DMS53 treated with DMSO at 0.1 percent for 48 hours (cell line): ENCODE measurements around the gene EFHC1.

ENCODE experiments used
- DNase-seq: peaks from one replicate; lab custom pipeline; 2025; ENCODE audit not compliant: unreplicated experiment; lab: John Stamatoyannopoulos, UW

The EFHC1 gene

GRCh38 chr6:52537001-52537753 is 117.0 kb downstream of the EFHC1 start:
- no peak for DNase-seq

GRCh38 chr6:52538252-52538900 is 118.2 kb downstream of the EFHC1 start:
- no peak for DNase-seq

GRCh38 chr6:52538901-52539354 is 118.8 kb downstream of the EFHC1 start:
- no peak for DNase-seq

- no peak for DNase-seq
Measured at GRCh38 chr6:52539607-52540006, 119.5 kb downstream of the EFHC1 start.

GRCh38 chr6:52540286-52540902 is 120.3 kb downstream of the EFHC1 start:
- DNase-seq = no peak

GRCh38 chr6:52541135-52541534 is 121.0 kb downstream of the EFHC1 start:
- no peak for DNase-seq

GRCh38 chr6:52543262-52543661 is 123.1 kb downstream of the EFHC1 start:
- no peak for DNase-seq

- DNase-seq = no peak
Measured at GRCh38 chr6:52543729-52544601, 123.8 kb downstream of the EFHC1 start.

GRCh38 chr6:52544602-52545405 is 124.7 kb downstream of the EFHC1 start:
- DNase-seq = peak; percentile 25

- no peak for DNase-seq
Measured at GRCh38 chr6:52545406-52546119, 125.4 kb downstream of the EFHC1 start.

DNA sequence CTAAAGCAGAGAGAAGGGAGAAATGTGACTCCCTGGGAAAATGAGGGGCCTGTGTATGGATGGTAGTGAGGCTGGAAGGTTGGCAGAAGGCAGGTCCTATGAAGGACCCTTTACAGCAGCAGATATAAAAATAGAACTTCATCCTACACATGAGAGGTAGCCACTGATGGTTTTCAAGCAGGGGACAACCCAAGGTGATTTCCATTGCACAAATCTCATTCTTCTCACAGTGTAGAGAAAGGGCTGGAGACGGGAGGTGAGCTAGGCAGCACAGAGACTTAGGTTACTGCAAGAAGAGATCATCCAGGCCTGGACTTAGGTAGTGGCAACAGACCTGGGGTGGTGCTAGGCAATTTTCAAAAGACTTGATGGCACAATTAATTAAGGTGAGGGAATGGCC is 126.0 kb downstream of the EFHC1 start:
- no peak for DNase-seq

DNA sequence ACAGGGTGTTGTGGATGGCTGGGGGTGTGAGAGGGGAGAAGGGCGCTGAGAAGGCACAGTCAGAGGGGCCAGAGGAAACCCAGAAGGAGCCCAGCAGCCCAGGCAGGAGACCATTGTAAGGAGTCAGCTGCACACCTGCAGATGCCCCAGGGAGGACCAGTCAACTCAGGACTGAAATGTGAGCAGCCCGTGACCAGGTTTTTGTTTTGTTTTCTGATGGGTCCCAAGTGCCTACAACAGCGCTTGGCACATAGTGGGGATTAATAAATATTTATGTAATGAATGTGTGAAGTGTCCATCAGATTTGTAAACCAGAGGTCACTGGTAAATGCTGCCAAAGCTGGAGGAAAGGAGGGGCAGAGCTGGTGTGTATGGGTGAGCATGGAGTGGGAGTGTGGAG is 126.5 kb downstream of the EFHC1 start:
- DNase-seq = no peak

DNA sequence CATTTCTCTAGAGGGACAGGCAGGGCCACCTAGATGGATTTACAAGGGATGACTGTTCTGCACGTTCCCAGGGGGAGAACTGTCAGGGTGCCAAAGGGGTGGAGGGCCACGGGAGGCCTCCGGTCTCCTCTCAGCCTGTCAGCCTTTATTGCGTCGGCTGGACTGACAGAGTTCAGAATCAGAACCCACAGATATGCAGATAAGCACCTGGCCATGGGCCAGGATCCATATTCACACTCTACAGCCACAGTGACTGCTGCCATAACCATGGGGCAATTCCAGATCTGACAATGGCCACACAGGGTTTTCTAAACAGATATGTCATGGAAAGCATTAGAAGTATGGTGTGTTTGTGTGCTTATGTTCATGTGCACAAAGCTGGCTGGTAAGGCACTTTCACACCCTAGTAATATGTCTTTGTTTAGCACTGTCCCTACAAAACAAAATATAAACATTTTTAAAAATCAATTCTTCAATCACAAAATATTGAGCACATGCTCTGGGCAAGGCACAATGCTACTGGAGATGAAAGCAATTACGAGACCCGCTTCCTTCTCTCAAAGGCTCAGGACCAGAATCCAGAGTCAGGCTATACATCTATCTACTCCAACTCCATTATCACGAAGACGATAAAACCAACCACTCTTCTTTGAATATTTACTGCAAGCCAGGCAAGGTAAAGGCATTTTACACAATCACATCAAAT is 127.7 kb downstream of the EFHC1 start:
- DNase-seq = no peak

DNA sequence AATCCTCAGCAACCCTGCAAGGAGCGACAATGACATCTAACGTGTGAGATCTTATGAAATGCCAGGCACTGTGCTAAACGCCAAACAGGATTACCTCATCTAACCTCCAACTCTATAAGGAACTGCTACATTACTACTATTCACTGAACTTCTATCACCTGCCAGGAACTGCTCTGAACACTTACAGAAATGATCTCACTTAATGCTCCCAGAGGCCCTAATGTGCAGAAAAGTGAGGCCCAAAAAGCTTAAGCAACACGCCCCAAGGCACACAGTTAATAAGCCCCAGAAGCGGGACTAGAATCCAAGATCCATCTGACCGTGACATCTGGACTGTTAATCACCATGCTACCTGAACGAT is 128.2 kb downstream of the EFHC1 start:
- no peak for DNase-seq

- no peak for DNase-seq
Measured at GRCh38 chr6:52548999-52549398, 128.9 kb downstream of the EFHC1 start.

DNA sequence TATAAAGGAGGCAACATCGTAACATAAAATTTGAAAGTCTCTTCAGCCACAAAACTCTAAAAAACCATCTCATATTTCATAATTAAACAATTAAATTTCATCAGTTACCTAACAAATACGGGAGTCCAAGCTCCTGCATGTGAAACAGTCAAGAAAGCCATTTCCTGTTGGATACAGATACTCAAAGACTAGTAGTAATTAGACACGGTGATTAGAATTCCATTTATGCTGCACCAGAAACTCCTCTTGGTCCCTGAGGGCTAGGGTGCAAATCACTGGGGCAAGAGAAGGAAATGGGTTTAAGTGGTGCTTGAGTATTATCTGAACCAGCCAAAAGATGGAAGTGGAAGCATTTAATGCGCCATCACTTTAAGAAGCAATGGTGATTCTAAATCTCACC is 129.3 kb downstream of the EFHC1 start:
- DNase-seq = no peak

GRCh38 chr6:52550014-52550575 is 130.0 kb downstream of the EFHC1 start:
- DNase-seq = no peak

GRCh38 chr6:52550870-52551269 is 130.7 kb downstream of the EFHC1 start:
- no peak for DNase-seq
